ENCODE measurements around the gene GLMP.
A peak's percentile ranks its signal among the peaks of the same experiment; 100 is the strongest.

The GLMP gene

DNA sequence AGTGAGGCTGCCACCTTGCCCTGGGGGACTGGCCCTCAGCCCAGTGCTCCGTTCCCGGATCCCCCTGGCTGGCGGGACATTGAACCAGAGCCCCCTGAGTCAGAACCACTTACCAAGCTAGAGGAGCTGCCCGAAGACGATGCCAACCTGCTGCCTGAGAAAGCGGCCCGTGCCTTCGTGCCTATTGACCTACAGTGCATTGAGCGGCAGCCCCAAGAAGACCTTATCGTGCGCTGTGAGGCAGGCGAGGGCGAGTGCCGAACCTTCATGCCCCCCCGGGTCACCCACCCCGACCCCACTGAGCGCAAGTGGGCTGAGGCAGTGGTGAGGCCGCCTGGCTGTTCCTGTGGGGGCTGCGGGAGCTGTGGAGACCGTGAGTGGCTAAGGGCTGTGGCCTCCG, 10.0 kb downstream of the GLMP start:
- TF ChIP-seq, protein P1, sequence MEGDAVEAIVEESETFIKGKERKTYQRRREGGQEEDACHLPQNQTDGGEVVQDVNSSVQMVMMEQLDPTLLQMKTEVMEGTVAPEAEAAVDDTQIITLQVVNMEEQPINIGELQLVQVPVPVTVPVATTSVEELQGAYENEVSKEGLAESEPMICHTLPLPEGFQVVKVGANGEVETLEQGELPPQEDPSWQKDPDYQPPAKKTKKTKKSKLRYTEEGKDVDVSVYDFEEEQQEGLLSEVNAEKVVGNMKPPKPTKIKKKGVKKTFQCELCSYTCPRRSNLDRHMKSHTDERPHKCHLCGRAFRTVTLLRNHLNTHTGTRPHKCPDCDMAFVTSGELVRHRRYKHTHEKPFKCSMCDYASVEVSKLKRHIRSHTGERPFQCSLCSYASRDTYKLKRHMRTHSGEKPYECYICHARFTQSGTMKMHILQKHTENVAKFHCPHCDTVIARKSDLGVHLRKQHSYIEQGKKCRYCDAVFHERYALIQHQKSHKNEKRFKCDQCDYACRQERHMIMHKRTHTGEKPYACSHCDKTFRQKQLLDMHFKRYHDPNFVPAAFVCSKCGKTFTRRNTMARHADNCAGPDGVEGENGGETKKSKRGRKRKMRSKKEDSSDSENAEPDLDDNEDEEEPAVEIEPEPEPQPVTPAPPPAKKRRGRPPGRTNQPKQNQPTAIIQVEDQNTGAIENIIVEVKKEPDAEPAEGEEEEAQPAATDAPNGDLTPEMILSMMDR (IDR thresholded peaks at IDR 0.05), result no peak
- no peak overlapping the region for H3K27ac ChIP-seq
- no peak overlapping the region for H3K4me3 ChIP-seq
- no peak for DNase-seq (ENCODE audit: low spot score)

DNA sequence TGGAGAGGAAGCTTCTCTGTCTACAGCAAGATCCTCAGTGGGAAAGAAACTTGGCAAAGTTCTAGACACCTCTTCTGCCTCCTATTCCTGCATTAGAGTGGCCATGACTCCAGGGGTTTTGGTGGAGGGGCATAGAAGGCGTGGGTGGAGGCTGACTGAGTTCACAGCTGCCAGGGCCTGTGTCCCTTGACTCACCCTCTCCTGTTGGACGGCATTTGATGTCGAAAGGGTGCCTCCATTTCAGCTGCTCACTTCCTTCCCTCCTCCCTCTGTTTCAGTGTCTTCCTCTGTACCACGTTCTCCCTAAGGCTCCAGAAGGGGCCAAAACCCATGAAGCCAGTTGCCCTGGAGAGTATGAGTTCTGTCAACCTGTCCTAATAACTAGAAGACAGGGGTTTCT, 10.7 kb downstream of the GLMP start:
- Histone ChIP-seq H3K4me3 (no peak overlapping the region), H3K27ac (no peak overlapping the region)
- TF ChIP-seq, protein P1 (IDR thresholded peaks at IDR 0.05), result no peak
- no peak for DNase-seq (ENCODE audit: low spot score)

DNA sequence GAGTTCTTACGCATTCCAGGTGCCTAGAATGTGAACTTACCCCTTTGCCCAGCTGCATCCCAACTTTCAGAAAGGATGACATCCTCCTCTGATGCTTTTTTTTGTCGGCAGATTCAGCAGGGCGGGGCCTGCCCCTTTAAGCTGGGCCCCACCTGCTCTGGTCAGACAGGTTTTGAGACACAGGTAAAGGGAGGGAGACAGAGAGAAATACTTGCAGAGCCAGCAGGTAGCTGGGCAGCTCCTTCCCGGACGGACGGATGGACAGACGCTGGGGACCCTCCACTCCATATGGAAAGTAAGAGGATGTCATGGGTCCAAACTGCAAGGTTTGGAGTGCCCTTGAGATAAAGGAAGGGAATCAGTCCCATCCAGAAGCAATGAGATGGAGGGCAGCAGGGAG, 11.4 kb downstream of the GLMP start, which contains the start of gene TMEM79:
TSS of gene TMEM79 (plus strand) at position 214 of the 400 bp plus-strand sequence. CDS start 902 bp downstream, outside the sequence.
- Histone ChIP-seq H3K4me3 (peak within 1 kb of the TSS; percentile 89), H3K27ac (peak within 1 kb of the TSS in 1 of 2 donors; percentile 90)
- no peak for DNase-seq (ENCODE audit: low spot score)
- TF ChIP-seq, protein P1 (IDR thresholded peaks at IDR 0.05), result no peak

DNA sequence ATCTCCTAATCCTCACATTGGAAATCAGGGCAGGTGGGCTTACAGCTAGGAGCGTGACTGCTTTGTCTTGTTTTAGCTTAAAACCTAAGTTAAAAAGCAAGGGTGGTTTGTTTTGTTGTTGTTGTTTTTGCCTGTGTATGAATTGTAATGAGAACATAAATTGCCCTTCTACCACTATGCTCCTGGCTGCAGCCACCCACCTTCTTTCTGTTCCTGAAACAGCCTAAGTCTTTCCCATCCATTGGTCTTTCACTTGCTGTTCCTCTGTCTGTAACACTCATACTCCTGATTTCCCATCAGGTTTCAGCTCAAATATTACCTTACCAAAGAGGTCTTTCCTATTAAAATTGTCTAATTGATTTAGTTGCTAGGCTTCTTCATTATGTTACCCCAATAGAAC, 12.0 kb downstream of the GLMP start:
- DNase-seq (ENCODE audit: low spot score), result no peak
- Histone ChIP-seq H3K27ac (no peak overlapping the region), H3K4me3 (peak overlapping the region; percentile 89)
- TF ChIP-seq, protein P1 (IDR thresholded peaks at IDR 0.05), result no peak

DNA sequence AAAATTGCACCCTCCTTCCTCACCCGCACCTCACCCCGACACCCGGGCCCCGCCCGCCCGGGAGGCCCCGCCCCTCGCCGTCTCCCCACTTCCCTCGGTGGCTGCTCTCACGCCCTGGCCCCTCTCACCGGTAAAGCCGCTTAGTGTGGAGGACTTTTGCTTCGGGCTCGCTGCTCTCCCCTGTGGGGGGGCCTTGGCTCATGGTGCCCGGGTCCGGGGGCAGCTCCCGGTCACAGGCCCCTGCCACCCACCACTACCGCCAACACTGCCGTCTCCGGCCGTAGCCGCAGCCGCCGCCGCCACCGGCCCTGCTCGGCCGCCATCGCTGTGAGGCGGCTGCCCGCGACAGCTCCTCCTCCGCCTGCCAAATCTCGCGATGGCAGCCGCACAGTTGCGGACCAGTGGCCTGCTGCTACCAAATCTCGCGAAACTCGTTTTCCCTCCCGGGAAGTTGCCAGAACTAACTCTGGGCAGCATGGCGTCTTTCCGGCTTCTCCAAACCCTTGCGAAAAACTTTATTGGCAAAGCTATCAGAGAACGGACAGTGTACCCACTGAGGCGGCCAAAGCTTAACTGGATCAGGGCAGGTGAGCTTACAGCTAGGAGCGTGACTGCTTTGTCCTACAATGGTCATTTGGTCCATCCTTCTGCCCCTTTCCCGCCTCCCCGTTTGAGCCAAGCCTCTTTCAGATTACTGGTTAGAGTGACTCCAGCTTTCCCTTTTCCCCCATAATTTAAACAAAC, 12.8 kb downstream of the GLMP start, which contains the start of gene SMG5:
TSS of gene SMG5 (minus strand) at position 347 of the 744 bp plus-strand sequence. CDS start at position 202, 145 bp downstream.
- Histone ChIP-seq H3K4me3 (peak within 1 kb of the TSS; percentile 89), H3K27ac (peak within 1 kb of the TSS; percentile 61 to 90)
- TF ChIP-seq, protein P1 (IDR thresholded peaks at IDR 0.05), result no peak
- peak; percentile 97 for DNase-seq (ENCODE audit: low spot score)

DNA sequence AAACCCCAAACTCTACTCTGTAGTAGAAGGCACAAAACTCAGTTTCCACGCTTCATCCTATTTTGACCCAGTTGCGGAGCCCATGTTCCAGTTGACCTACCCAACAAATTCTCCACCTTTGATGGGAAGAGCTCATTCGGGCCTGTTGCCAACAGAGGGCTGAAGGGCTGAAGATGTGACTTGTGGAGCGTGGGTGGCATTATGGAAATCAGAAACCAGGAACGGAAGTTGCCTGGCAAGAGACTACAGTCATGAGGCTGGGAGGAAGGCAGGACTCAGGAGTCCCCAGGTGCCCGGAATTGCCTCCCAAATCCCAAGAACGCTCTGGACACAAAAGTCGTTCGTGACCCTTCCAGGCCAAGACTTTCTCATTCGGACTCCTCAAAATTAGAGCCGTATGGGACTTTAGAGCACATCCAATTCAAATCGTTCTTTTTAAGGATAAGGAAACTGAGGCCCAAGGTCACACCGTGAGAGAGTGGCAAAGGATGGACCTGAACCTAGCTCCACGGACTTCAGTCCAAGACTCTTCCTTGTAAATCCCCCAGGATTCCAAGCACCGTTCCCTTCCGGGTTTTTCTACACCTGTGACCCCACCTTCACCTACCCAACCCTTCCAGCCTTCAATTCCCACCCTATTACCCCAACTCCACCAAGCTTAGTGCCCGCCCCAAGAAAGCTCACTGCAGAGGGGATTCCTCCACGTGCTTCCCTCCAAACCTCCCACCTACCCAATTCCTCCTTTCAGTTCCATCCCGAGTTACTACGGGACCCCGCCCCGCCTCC, 13.6 kb downstream of the GLMP start:
- no peak for DNase-seq (ENCODE audit: low spot score)
- Histone ChIP-seq H3K4me3 (peak overlapping the region; percentile 89), H3K27ac (peak overlapping the region; percentile 61 to 90)
- TF ChIP-seq, protein P1 (IDR thresholded peaks at IDR 0.05), result no peak

Data from coronary artery (tissue), 2 donors.